Stimulated activated CD8-positive, alpha-beta memory T cell treated with anti-CD3 and anti-CD28 coated beads, Interleukin-15, amount 100 ng/mL, for 4 hours (primary cell): ENCODE measurements around the gene IGSF8.

ENCODE experiments used
- DNase-seq, 2 donors: peaks; one replicate each; pipeline ENCODE4 v3.0.0-alpha.2; 2020; ENCODE audit warnings: low read depth in 2 of 2

The IGSF8 gene

GRCh38 chr1:160107512-160107911 lies 9.1 kb upstream of the IGSF8 start:
- no peak for DNase-seq

DNA sequence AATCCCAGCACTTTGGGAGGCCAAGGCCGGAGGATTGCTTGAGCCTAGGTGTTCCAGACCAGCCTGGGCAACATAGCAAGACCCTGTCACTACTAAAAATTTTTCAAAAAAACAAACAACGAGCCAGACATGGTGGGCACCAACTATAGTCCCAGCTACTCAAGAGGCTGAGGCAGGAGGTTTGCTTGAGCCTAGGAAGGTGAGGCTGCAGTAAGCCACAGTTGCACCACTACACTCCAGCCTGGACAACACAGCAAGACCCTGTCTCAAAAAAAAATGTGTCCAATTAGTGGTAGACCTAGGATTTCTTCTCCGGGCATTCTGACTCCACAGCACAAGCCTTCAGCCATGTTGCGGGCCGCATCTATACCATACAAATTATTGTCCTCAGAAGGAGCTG lies 6.7 kb upstream of the IGSF8 start:
- DNase-seq = no peak

DNA sequence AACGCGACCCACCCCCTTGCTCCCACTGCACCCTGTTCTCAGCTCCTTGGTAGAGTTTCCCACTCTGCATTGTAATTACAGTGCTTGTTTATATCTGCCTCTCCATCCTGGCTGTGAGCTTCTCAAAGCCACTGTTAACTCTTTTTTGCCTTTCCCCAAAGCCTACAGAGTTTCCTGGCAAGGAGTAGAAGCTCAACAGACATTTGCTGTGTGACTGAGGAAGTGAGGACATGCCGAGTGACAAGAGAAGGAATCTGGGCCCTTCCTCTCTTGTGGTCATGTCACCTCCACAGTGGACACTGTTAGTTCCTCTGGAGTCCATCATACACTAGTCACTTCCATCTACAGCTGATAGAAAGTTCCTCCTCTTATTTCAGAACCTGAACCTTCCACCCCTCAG lies 6.1 kb upstream of the IGSF8 start:
- DNase-seq = no peak

DNA sequence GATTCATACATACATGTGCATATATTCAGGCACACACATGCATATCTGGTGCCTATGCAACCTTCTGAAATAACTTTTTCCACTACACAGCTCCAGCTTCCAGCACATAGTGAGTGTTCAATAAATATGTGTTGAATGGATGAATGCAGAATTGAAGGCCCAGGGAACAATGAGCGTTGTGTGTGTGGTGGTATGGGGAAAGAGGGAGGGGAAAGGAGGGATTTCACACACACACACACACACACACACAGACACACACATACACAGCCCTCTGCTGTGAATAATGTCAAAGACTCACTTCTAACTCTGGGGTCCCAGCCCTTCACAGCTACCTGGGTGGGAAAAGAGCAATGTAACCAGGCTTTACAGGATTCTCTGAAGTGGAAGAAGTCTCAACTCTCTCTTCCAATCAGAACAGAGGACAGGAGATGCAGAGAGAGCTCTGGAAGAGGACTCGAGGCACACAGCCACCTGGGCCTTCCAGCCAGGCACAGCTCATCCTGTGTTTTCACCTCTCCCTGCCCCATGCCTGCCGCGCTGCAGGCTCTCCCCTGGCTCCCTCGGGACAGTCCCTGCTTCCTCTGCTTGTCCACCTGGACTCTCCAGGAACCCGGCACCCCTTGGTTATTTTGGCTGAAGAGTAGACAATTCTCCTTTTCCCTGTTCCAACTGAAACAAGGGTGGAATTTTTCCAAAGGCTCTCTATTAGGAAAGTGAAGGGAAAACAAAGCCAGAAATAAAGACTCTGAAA lies 5.4 kb upstream of the IGSF8 start:
- DNase-seq = no peak

DNA sequence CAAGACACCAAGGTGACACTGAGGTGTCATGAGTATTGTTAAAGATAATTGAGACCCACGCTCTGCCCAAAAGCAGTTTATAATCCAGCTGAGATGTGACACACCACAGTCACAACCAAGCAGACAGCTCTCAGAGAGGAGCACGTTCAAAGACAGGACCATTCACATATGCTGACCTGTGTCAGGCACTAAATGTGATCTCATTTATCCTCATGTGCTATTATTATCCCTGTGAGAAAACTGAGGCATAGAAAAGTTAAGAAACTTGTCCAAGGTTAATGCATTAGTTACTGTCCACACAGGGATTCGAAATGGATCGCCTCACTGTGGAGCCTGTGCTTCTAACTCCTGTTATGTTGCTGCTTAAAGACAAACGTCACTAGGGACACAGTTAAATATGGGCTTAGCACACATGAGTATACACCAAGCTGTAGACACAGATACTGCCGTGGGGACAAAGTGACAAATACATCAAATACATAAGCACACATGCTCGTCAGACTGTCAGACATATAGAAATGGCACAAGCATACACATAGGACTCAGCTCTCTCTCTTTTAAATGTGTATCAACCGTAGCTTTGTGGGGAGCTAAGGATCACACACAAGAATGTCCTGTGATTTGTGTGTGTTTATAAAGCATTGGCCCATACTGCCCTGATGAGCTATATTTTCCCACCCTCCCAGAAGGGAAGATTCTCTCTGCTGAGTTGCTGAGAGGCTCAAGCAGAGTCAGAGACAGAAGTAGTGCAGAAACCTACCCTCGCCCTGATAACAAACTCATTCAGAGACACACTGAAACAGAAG lies 3.5 kb upstream of the IGSF8 start:
- no peak for DNase-seq

GRCh38 chr1:160101037-160101716 lies 2.8 kb upstream of the IGSF8 start:
- peak; percentile 52 to 59 for DNase-seq

DNA sequence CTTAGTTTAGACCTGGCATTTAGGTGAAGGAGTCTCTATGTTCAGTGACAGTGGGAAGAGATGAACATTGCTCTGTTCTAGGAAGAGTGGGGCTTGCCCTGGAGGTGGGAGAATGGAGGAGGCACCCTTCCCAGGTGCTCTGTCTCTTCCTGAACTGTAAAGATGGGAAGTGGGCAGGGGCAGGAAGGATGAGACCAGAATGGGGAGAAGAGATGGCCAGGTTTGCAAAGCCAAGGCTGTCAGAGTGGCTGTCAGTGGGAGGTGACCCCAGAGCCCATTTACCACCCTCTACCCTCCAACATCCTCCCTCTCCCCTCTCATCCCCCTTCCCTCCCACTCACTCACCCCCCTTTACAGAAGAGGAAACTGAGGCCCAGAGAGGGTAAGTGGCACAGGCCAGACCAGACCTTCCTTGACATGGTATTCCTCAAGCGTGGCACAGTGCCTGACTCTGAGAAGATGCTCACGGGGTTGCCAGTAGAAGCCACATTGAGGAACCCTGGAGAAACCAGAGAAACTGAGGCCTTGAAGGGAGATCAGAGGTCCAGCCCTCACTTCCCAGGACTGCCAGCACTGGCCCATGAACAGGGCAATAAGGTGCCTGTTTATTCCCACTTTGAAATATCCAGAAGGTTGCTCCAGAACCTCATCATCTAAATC lies 1.4 kb upstream of the IGSF8 start:
- DNase-seq = no peak

GRCh38 chr1:160098852-160099561 lies 588 bp upstream of the IGSF8 start:
- DNase-seq = peak; percentile 93 to 97

DNA sequence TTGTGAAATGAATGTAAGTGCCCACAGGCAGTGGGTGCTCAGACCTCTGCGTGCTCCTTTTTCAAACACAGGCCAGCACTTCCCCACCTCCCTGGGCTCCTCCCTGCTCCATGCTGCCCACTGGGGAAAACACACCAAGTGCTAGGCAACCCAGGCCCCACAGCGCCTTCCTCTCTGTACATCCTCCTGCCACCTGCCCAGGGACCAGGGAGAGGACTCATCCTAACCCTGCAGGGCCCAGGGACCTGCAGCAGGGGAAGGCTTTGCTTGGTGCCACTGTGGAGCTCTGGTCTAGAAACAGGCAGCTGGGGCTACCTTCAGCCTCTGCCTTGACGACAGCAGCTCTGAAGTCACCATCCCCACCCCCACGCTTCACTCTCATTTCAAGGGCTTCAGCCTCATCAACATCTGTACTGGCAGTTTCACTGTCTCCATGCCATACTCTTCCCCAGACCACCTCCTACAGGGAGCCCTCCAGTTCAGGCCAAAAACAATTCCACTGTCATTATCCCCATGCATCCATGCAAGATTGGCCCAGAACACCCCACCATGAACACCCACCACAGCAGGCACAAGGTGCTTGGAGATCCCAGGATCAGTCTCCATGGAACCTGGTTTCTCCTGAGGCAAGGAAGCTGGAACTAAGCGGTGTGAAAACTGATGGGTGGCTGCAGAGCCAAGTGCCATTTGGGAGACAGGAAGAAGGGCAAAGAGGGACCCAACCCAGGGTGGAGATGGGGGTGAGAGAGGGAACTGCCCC lies 1.1 kb downstream of the IGSF8 start:
- DNase-seq = no peak

- DNase-seq = no peak
Observed at GRCh38 chr1:160096274-160097116, 1.9 kb downstream of the IGSF8 start.

GRCh38 chr1:160095382-160096105 lies 2.9 kb downstream of the IGSF8 start:
- DNase-seq = no peak

GRCh38 chr1:160094806-160095205 lies 3.6 kb downstream of the IGSF8 start:
- DNase-seq = no peak

DNA sequence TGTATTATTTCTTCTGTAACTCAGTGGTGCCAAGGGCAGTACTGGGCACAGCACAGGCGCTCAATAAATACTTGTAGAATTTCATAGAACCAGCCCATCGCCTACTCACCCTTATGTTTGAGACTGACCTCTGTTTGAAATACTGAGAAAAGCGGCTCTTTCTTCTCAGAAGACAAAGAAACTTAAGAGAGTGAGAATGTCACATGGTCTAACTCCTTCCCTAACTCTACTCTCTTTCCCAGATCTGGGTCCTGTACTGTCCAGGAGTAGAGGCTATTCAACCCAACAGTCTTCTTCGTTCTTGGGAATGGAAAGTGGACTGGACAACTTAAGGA lies 4.2 kb downstream of the IGSF8 start:
- DNase-seq = no peak

DNA sequence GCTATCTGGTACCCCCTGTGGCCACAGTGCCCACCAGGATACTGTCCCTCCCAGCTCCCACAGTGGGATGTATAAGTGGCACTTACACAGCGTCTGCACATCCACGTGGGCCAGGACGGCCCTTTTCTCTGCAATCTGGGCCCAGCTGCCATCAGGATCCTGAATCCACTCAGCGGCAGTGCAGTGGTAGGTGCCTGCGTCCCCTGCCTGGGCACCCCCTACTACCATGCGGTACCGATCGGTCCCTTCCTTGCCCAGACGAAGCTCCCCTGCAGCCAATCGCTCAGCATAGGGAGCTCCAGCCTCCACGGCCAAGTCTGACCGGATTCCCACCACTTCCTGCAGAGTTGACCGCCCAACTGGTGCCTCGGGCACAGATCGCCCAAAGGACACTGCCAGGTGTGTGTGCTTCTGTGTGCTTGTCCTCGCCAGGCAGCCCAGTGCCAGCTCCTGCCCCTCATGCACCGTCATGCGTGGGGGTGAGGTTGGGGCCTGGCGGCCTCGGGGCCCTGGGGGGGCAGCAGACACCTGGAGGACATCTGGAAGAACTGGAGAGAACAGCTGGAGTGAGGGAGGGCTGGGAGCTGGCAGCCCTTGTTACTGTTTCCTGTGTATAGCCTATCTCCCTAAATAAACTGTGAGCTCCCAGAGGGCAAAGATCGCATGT lies 4.7 kb downstream of the IGSF8 start:
- DNase-seq = no peak

- DNase-seq = no peak
Observed at GRCh38 chr1:160093069-160093395, 5.4 kb downstream of the IGSF8 start.

DNA sequence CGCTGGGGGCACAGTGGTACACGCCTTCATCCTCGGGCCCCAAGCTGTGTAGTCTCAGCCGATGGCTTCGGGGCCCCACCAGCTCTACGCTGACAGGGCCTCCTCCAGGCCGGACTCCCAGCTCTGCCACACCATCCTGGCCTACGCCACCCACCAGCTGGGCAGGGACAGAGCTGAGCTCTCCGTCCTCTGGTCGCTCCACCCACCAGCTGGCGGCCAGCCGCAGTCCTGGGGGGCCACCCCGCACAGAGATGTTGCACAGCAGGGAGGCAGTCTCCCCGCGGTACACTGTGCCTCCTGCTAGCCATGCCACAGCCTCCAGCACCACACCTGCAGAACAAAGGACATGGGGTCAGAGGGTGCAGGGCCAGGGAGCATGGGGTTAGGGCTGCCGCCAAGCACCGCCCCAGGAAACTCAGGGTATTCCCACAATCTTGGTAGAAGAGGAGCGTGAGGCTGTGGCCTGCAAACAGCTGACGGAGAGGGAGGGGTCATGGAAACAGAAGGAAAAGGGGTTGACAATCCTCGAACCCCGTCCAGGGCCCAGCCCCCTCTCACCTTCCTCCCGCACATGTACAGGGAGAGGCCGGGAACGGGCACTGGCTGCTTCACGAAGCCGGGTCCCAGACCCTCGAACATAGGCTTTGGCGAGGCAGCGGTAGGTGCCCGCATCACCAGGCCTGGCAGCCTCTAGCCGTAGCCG lies 5.9 kb downstream of the IGSF8 start:
- no peak for DNase-seq

- no peak for DNase-seq
Observed at GRCh38 chr1:160091666-160092223, 6.7 kb downstream of the IGSF8 start.

DNA sequence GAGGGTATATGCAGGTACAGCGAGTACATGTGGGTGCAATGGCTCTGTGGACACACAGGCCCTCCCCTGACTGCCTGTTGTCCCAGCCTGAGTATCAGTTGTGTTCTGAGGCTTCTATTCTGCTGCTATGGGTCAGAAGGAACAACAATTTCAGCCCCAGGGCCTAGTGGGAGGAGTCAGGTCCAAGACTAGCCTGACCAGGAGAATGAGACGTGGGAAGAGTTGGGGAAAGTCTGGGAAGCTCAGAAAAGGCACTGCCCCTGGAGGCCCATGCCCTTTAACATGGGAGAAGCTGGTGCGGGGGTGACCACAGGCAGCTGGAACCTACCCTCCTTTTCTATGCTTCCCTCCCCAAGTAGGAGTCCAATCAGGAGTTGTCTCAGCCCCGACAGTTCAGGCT lies 7.7 kb downstream of the IGSF8 start:
- DNase-seq = no peak
